Mucosa of descending colon (tissue), 3 donors: ENCODE measurements around the gene POPDC2. TPM values are rescaled to one million over a fixed set of nuclear protein-coding genes. Genes with fewer than 3 reads are reported as not detected.

ENCODE experiments used
- total RNA-seq, 3 donors: library from RNA; stranded (reverse); fragmentation: NEBNext Ultra II Directional in 2 of 3; extraction: Animal tissue kit (Norgen Biotek cat#: 25700) in 2 of 3; gene quantifications; one replicate each; pipeline versions ENCODE4 v1.2.1 to v1.2.4, GENCODE V29; 2021 to 2023
- donor health status: DM: no; HTN: no; CAD: no; lungs with moderate emphysema.
- donor health status: DM: no; HTN: no; CAD: no.
- donor health status: DM: no; HTN: yes; CAD: no.

POPDC2 gene
- total RNA-seq, 3 donors from 2014 or later: 4.2 to 89.0 (median 7.1) TPM

Other genes with a start within 250 kb of the POPDC2 start
- gene TMEM39A, start 197.0 kb downstream of the POPDC2 start, total RNA-seq: 10 to 100 TPM; 24.0 to 32.2 (median 26.5) TPM
- gene POGLUT1, start 191.6 kb downstream of the POPDC2 start, total RNA-seq: 10 to 100 TPM; 11.9 to 19.8 (median 18.6) TPM
- gene TIMMDC1, start 162.0 kb downstream of the POPDC2 start, total RNA-seq: 100 to 1,000 TPM in 1 of 3 donors, 10 to 100 TPM in 2; 93.4 to 107 (median 95.3) TPM
- 1 to 10 TPM in 1 of 3 donors, under 1 TPM in 2; 0.41 to 1.0 (median 0.58) TPM for gene CD80, start 101.0 kb downstream of the POPDC2 start, total RNA-seq
- 1 to 10 TPM in 2 of 3 donors, under 1 TPM in 1; 0.93 to 9.1 (median 2.7) TPM for gene ADPRH, start 81.1 kb downstream of the POPDC2 start, total RNA-seq
- gene PLA1A, start 62.7 kb downstream of the POPDC2 start, total RNA-seq: 1 to 10 TPM in 2 of 3 donors, under 1 TPM in 1; 0.58 to 2.1 (median 1.5) TPM
- 10 to 100 TPM; 45.5 to 56.4 (median 52.4) TPM for gene COX17, start 16.8 kb upstream of the POPDC2 start, total RNA-seq
- gene CFAP91, start 42.4 kb upstream of the POPDC2 start, total RNA-seq: 1 to 10 TPM in 2 of 3 donors, under 1 TPM in 1; 0.51 to 6.2 (median 3.3) TPM
- 100 to 1,000 TPM in 1 of 3 donors, 10 to 100 TPM in 2; 62.9 to 141 (median 79.1) TPM for gene NR1I2, start 121.5 kb upstream of the POPDC2 start, total RNA-seq